OCI-M2 (cell line): Measurements from ENCODE around the gene ANKRD9.

Experiments used
- DNase-seq: peaks from one replicate; lab custom pipeline; 2025; ENCODE audit not compliant: unreplicated experiment; lab: John Stamatoyannopoulos, UW

The ANKRD9 gene

DNA sequence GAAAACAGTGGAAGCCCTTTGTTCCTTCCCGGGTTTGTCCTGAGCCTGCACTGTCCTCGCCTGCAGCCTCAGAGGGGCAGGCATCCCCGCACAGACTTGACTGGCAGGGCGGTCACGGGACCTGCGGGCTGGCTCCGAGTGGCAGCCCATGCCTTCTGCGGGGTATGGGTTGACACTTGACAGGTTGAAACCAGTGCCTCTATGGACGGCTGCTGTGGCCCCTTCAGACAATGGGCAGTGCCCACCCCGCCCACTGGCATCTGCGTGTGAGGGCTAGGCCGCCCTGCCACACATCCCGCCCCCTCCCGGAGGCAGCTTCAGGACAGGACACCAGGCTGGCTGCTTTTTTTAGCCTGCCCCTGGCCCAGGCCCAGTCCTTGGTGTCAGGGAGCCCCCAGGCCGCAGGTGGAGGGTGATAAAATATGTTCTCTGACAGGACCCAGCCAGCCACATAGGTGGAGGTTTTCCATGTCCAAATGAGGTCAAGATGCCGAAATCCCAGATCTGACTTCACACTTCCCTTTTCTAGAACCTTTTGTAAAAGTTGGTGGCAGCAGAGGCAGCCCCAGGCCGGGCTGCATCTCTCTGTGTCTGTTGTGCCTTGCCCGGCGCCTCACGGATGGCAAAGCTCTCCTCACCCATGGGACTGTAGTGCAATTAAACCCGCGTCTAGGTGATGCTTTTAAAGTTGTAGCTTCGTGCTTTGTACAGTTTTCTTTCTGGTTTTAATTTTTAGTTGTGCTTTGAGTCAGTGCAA lies 10.0 kb downstream of the ANKRD9 start:
- DNase-seq = no peak

DNA sequence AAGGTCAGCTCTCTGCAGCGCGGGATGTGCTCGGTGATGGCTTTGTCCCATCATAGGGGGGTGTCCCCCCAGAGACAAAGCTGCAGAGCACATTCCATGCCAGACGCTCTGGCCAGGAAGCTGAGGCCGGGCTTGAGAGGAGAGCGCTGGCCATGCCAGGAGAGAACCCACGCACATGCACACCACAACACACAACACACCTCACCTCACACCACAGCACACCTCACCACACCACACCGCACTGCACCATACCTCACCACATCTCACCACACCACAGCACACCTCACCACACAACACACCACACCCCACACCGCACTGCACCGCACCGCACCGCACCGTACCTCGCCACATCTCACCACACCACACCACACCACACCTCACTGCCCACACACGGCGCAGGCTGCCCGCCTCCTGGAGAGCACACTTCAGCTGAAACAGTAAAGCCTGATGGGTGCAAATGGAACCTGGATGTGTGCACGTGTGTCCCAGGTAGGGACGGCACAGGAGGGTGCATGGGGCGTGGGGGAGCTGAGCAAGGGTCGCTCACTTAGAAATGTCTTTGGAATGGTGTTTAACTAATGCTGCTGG lies 10.8 kb downstream of the ANKRD9 start:
- no peak for DNase-seq

DNA sequence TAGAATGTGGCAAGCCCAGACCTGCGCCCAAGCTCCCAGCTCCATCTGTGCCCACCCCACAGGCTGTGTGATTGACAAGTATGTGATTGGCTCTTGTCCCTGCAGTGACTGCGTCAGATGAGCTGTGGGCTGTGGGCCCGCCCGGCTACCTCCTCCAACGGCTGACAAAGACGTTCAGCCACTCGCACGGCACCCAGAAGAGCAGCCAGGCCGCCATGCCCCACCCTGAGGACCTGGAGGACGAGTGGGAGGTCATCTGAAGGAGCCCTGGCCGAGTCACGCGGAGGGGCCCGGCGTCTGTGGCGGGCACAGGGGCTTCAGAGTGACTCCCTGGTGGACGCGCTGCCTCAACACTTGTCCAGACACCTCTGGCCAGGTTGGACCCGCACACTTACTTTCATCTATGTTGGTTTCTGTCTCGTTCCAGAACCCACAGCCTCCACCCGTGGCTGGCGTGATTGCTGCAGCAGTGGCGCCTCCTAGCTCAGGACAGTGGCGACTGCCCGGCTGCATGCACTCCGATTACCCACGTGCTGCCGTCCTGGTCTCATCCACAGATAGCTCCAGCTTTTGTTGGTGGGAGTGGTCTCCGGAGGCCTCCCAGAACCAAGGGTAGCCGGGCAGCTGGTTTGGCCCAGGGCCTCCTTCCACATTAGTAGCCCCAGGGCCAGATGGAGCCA lies 11.4 kb downstream of the ANKRD9 start:
- DNase-seq = no peak

DNA sequence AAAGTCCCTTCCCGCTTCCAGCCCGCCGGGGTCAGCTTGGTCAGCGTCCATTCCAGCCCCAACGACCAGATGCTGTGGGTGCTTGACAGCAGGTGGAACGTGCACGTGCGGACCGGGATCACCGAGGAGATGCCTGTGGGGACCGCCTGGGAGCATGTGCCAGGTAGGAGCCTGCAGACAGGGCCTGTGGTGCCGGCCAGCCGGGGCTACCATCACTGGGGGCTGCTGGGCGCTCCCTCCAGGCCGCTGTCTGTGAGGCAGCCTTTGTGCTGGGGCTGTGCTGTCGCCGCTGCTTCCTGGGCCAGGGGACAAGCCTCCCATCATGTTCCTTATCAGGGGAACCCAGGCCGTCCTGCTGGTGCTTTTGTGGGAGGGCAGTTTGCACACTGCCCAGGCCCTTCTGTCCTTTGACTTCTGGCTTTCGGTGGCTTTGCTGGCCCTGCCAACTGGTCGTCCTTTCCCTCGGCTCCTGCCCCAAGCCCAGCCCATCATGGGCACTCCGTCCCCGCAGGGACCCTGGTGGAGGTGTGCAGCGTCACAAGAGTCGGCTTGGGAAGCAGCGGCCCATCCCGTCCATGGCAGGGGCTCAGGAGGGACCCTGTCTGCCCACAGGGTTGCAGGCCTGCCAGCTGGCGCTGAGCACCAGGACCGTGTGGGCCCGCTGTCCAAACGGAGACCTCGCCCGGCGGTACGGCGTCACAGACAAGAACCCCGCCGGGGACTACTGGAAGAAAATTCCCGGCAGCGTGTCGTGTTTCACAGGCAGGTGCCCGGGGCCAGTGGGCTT lies 12.4 kb downstream of the ANKRD9 start:
- no peak for DNase-seq

DNA sequence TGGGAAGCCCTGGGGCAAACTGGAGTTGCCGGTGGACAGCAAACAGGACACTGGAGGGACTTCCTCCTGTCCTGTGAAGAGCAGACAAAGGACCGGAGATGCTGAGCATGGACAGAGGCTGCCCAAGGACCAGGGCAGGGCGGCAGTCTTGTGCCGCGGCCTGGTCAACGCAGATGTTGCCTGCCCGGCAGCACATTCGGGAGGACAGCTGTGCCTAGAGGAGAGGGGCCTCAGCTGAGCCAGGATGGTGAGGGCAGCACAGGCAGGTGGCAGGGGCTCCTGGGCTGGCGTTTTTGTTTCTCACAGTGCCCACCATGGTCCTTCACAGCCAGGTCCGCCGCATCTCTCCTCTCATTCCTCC lies 13.3 kb downstream of the ANKRD9 start:
- DNase-seq = no peak

DNA sequence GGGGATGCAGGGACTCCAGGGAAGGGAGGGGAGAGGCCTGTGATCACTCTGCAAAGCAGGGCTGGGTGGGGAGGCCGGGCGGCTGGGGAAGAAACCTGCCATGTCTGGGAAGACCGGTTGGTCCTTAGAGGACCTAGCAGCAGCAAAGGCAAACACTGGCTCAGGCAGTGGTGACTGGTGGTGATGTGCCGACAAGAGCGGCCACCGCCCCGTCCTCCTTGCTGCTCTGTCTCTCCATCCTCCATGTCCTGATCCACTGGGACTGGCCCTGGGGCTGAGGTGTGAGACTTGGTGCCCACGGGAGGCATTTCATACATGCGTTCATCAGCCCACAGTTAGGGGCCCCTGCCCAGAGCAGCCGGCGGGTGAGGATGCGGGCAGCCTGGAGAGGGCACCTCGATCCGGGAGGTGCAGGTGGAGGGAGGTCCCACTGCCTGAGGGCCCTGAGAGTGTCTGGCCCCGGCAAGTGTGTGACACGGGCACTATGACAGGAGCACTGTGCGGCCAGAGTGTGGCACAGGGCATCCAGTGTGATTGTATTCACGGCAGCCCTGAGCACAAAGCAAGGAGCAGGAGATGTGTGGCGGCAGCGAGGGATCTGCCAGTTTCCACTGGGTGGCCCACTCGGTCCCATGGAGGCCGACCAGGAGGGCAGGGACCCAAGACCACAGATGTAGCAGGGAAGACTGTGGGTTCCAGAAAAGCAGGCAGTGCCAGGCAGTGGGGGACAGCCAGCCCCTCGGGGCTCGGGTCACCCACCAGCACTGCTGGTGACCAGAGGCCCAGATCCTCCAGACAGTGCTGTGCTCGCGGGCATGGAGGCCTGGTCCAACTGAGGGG lies 13.9 kb downstream of the ANKRD9 start:
- no peak for DNase-seq

DNA sequence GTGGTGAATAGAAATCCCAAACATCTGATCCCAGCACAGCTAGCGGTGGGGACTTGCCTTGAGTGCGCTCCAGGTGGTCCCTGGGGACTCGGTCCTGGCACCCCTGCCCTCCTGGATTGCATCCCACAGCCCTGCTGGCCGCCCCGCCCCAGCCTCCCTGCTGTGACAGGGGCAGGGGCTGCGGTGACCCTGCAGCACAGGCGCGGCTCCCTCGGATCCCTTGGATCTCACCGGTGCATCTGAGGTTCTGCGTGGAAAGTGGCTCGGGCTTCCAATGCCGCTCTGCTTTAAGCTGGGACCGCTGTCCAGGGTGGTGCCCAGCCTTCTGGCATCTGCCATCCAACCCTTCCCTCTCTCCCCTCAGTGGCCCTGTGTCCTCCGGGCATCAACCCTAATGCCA lies 16.0 kb downstream of the ANKRD9 start:
- no peak for DNase-seq

DNA sequence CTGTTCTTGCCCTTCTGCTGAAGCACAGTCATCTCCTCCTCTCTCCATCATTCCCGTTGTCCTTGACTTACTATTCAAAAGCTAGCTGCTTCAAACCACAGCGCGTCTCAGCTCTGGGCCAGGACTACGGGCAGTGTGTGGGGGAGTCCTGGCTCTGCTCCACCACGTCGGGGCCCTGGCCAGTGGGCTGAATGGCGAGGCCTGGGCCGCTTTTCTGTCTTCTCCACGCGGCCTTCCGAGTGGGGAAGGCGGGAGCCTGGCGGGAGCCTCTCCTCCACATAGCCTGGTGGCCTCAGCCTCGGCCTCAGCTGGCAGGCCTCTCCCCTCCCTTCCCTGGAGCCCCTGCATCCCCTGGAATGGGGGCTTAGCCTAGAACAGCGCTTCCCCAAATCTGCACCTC lies 16.5 kb downstream of the ANKRD9 start:
- DNase-seq = no peak

DNA sequence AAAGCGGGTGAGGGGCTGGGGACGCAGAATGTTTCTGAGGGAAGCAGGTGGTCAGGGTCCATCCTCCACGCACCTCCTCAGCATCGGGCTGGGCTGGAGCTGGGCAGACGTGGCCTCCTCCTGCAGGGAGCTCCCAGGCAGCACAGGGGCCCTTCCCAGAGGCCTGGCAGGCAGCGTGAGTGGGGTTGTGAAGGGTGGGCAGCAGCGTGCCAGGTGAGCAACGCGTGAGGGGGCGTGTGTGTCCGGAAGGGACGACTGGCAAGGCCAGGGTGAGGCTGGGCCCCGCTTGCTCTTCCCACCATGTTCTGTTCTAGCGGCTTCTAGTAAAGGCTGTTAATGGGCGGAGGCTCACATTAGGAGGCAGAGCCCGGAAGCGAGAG lies 17.1 kb downstream of the ANKRD9 start:
- DNase-seq = no peak

DNA sequence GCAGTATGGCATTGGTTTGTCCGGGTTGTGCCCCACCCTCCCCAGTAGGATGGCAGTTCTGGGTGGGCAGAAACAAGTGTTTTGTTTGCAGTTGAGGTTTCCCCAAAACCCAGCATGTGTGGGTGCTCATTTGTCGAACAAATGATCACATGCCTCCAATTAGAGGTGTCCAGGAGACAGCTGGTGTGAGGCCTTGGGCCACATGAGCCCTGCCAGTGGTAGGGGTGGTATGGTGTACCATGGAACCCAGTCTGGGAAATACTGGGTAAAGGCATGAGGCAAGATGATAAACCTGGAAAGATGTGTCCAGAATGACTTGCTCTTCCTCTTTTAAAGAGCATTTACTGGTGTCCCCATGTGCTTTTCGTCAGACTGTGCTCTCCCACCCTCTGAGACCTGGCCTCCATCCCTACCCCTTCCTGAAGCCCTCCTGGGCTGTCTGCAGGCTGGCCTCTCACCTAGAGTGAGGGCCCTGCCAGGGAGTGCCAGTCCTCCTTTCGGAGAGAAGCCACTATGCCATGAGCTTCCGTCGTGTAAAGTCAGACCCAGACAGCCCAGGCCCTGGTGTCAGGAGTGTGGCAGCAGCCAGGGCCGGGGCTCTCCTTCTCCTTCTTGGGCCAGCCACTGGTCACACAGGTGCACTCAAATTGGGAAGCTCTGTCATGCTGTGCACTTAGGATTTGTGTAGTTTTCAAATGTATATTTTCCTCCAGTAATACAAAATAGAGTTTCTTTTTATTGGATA lies 17.6 kb downstream of the ANKRD9 start:
- no peak for DNase-seq

DNA sequence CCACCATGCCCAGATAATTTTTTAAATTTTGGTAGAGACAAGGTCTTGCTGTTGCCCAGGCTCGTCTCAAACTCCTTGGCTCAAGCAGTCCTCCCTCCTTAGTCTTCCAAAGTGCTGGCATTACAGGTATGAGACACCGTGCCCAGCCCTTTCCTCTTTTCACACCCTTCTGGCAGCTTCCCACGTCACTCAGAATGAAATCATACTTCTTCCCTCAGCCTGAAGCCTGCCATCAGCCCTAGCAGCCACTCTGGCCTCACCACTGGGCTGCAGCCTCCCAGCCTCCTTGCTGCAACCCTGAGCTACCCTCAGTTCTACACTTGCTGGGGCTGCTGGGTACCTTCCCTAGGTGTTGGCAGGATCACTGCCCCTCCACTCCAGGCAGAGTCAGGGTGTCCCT lies 18.2 kb downstream of the ANKRD9 start:
- no peak for DNase-seq

DNA sequence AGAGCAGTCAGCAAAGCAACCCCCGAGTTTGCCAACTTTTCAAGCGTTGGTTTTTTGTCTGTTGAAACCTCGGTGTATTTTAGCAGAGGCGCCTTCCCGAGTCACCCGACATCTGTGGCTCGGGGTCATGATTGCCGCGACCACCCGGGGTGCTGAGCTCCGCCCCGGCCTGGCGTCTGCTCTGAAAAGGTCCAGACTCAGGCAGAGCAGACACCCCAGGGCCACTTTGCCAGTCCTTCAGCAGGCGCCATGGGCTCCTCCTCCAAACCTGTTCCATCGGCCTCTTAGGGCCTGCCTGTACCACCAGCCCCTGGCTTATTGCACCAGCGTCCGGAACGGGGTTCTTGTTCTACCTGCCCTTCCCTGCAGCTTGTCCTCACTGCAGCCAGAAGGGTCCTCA lies 19.1 kb downstream of the ANKRD9 start:
- no peak for DNase-seq

DNA sequence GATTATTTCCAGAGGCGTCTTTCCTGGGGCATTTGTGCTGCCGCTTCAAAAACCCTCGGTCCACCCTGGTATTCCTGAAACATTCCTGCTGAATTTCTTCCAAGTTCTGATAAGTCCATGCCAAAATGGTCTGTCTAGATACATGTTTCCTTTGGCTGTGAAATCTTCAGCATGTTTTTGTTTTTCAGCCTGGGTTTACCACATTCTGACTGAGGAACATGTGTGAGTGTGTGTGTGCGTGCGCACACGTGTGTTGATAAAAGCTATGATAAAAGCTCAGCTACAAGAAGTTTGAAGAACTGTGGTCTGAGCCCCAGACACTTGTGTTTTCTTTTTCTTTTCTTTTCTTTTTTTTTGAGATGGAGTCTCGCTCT lies 22.4 kb downstream of the ANKRD9 start:
- no peak for DNase-seq

DNA sequence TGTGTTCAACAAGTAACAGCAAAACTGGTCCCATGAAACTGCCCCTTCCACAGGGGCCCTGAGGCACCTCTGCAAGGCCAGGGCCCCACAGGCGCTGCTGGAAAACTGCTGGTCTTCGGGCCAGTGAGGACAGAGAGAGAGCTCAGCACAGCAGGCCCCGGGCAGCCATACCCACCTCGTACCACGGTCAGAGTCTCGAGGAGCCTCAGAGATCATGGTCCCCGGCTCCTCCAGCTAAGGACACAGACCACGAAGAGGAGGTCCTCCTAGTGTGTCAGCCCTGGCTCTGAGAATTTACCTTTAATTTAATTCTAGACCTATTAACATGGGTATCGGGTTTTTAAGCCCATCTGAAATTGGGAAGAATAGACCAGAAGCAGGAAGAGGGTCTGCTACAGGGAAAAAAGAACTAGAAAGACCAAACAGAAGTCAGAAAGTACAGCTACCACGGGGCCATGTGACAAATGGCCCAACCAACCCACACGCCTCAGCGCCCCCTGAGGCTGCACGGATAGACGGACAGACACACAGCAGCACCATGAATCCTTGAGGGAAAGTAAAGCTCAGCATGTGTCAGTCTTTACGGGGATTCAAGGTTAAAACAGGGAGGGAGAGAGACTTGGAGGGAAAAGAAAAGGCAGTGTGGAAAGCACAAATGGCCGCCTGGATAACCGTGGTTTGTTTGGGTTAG lies 22.9 kb downstream of the ANKRD9 start:
- no peak for DNase-seq

DNA sequence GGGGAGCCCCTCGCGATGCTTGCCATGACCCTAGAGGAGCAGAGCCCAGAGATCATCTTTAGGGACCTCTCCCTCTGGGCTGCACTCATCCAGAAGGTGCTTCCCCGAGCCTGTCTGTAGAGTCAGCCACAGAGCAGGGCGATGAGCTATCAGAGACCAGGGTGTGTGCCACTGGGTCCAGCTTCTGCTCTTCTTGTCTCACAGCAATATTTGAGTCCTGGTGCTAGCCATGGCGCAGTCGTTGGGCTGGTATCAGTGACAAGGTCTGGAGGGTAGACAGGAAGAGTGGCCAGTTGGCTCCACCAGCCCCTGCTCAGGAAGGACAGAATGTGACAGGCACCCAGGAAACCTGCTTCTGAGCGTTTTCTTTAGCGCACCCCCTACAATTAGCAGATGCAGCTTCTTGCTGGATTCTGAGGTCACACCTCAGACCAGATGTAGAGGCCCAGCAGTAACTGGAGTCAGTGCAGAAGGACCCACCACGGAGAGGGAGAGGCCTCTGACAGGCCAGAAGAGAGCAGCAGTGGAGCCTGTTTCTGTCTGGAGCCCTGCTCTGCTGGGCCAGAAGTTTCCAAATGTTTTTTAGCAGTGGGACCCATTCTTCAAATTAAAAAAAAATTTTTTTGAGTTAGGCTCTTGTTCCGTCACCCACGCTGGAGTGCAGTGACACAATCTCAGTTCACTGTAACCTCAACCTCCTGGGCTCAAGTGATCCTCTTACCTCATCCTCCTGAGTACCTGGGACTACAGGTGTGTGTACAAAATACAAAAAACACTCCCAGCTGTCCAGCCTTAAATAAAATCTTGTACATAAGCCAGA lies 23.7 kb downstream of the ANKRD9 start:
- no peak for DNase-seq

DNA sequence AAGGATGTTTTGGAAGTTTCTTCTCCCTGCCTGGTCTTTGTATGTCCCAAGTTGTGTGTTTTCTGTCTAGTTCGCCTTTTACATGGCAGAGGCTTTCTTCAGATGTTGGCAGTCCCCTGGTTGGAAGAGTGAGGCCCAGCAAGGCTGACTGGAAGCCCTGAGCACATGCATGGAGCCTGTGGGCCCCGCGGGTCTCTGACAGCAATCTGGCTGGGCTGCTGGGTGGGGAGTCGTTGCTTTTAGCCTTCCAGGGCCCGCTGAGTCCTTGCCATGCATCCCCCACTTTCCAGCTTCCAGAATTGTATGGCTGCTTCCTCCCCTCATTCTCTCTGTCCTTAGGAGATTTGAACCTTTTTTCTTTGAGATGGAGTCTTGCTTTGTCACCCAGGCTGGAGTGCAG lies 25.3 kb downstream of the ANKRD9 start:
- no peak for DNase-seq

DNA sequence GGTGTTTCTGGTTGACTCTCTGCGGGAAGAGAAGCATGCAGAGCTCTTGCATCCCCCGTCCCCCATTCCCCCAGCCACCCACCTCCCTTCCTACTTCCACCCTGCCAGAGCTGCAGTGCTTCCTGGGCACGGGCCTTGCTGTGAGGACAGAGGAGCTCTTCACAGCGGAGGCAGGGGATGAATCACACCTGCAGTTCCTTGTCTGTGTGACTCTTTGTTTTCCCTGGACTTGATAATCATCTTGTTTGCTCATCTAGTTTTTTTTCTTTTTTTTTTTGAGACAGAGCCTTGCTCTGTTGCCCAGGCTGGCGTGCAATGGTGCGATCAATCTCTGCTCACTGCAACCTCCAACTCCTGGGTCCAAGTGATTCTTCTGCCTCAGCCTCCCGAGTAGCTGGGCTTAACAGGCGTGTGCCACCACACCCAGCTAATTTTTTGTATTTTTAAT lies 27.8 kb downstream of the ANKRD9 start:
- DNase-seq = no peak

DNA sequence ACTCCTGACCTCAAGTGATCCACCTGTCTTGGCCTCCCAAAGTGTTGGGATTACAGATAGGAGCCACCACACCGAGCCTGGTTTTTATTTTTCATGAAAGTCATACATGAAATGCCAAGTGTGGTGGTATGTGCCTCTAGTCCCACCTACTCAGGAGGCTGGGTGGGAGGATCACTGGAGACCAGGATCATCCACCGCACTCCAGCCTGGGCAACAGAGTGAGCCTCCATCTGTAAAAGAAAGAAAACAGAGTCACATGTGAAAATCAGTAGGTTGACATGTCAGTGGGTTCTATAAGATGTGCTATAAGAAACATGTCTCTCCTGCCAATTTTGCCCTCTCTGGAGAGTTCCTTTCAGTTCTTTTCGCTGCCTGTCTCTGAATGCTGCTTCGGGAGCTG lies 28.2 kb downstream of the ANKRD9 start:
- no peak for DNase-seq

DNA sequence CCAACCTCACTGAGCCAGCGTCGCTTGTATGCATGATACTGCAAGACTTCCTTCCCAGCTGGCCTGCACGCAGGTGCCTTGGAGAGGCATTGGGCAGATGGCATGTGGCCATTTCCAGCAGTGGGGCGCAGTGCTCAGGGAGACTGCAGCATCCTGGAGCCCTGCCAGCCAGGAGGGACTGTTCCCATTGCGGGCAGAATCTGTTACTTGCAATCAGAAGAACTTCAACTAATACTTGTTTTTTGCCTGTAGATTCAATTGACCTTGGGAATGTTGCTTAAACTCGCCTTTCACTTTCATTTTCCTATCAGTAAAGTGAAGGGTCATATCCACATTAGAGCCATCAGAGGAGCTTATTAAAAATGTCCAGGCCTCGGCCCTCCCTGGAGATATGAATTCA lies 29.8 kb downstream of the ANKRD9 start:
- DNase-seq = no peak
